Stimulated activated CD8-positive, alpha-beta memory T cell treated with anti-CD3 and anti-CD28 coated beads, Interleukin-12 subunit alpha, Interleukin-12 subunit beta, amount 100 ng/mL, for 24 hours (primary cell): ENCODE data around the gene RHOH.

ENCODE experiments used
- DNase-seq: peaks from one replicate; pipeline ENCODE4 v3.0.0-alpha.2; 2020; ENCODE audit errors: extremely low read depth

Gene RHOH

GRCh38 chr4:40238008-40238699, 41.3 kb downstream of the RHOH start:
- DNase-seq, result no peak

- DNase-seq, result peak; percentile 53
These were observed 42.1 kb downstream of the RHOH start for GRCh38 chr4:40238700-40239548.

- DNase-seq, result no peak
These were observed 43.3 kb downstream of the RHOH start for GRCh38 chr4:40240040-40240653.

GRCh38 chr4:40241026-40241425, 44.2 kb downstream of the RHOH start:
- no peak for DNase-seq

GRCh38 chr4:40241941-40242340, 45.1 kb downstream of the RHOH start:
- DNase-seq, result no peak

GRCh38 chr4:40243386-40243948, 46.6 kb downstream of the RHOH start:
- DNase-seq, result no peak

GRCh38 chr4:40244606-40245005, 47.8 kb downstream of the RHOH start:
- DNase-seq, result no peak

GRCh38 chr4:40245550-40245949, 48.7 kb downstream of the RHOH start:
- no peak for DNase-seq

GRCh38 chr4:40246011-40246900, 49.4 kb downstream of the RHOH start:
- no peak for DNase-seq

GRCh38 chr4:40246938-40247337, 50.1 kb downstream of the RHOH start:
- DNase-seq, result no peak

GRCh38 chr4:40247350-40247749, 50.5 kb downstream of the RHOH start:
- DNase-seq, result no peak

GRCh38 chr4:40251366-40251765, 54.5 kb downstream of the RHOH start:
- no peak for DNase-seq

GRCh38 chr4:40253906-40254305, 57.1 kb downstream of the RHOH start:
- no peak for DNase-seq

- no peak for DNase-seq
These were observed 58.0 kb downstream of the RHOH start for GRCh38 chr4:40254608-40255392.

GRCh38 chr4:40255393-40256281, 58.8 kb downstream of the RHOH start:
- no peak for DNase-seq

- no peak for DNase-seq
These were observed 59.5 kb downstream of the RHOH start for GRCh38 chr4:40256329-40256728.

- DNase-seq, result no peak
These were observed 60.0 kb downstream of the RHOH start for GRCh38 chr4:40256817-40257216.

GRCh38 chr4:40258627-40259026, 61.8 kb downstream of the RHOH start:
- no peak for DNase-seq

GRCh38 chr4:40261231-40262076, 64.6 kb downstream of the RHOH start:
- no peak for DNase-seq
